CD4-positive, alpha-beta T cell (primary cell): ENCODE measurements around the gene DDX3X. TPM values are rescaled to one million over a fixed set of nuclear protein-coding genes. Genes with fewer than 3 reads are reported as not detected.

Source experiments
- ATAC-seq: fragments of 200-7000 bp; cut with Tn5 transposase; one replicate; pipeline ENCODE4 v1.10.0; 2022; ENCODE audit warnings: mild to moderate bottlenecking; ENCODE audit not compliant: poor library complexity
- CTCF ChIA-PET: fragments of 350-600 bp; sonication (Branson Sonifier 250); formaldehyde crosslinking; loops from one replicate; lab custom pipeline; 2021; ENCODE audit warnings: antibody characterized with exemption, inconsistent platforms; lab: Charles Lee
- POLR2A ChIA-PET: fragments of 350-600 bp; sonication (Branson Sonifier 250); formaldehyde crosslinking; loops from one replicate; lab custom pipeline; 2021; ENCODE audit warnings: antibody characterized with exemption, inconsistent platforms; lab: Charles Lee
- DNase-seq, 14 experiments: peaks; one replicate each; pipeline ENCODE4 v3.0.0-alpha.2; 2013 to 2020; ENCODE audit warnings: mixed read lengths in 2 of 14
- H3K27ac ChIP-seq, 2 donors: one replicate each; pipeline versions ENCODE4 v1.5.1 to v1.7.0; 2013; ENCODE audit warnings: low read length in 2 of 2, low read depth in 1 of 2, mild to moderate bottlenecking in 1 of 2
- H3K27me3 ChIP-seq, 2 experiments: 1 replicate in 1 of 2; 2 replicates in 1 of 2; pipeline versions ENCODE4 v1.6.1 to v1.7.0; 2013; ENCODE audit warnings: low read length in 2 of 2, control low read depth in 1 of 2, mild to moderate bottlenecking in 1 of 2, moderate library complexity in 1 of 2; ENCODE audit not compliant: insufficient read depth in 2 of 2, control insufficient read depth in 1 of 2
- H3K36me3 ChIP-seq: one replicate; pipeline ENCODE4 v1.6.1; 2013; ENCODE audit warnings: low read length, control low read depth; ENCODE audit not compliant: insufficient read depth
- H3K4me1 ChIP-seq: one replicate; pipeline ENCODE4 v1.6.1; 2013; ENCODE audit warnings: low read length, control low read depth; ENCODE audit not compliant: insufficient read depth
- H3K4me3 ChIP-seq: one replicate; pipeline ENCODE4 v1.5.1; 2013; ENCODE audit warnings: mild to moderate bottlenecking, low read length, moderate library complexity
- H3K9me3 ChIP-seq, 2 experiments: 1 replicate in 1 of 2; 2 replicates in 1 of 2; pipeline versions ENCODE4 v1.6.1 to v1.7.0; 2013; ENCODE audit warnings: low read length in 2 of 2, mild to moderate bottlenecking in 2 of 2, control low read depth in 1 of 2, moderate library complexity in 1 of 2; ENCODE audit not compliant: control insufficient read depth in 1 of 2, insufficient read depth in 1 of 2
- H3K27ac Mint-ChIP-seq: one replicate; pipeline ENCODE4 v1.8.0; 2020; ENCODE audit warnings: mixed read lengths
- H3K27me3 Mint-ChIP-seq: one replicate; pipeline ENCODE4 v1.8.0; 2021; ENCODE audit warnings: mixed read lengths
- H3K36me3 Mint-ChIP-seq: one replicate; pipeline ENCODE4 v1.8.0; 2021; ENCODE audit warnings: low read depth, mixed read lengths
- H3K4me1 Mint-ChIP-seq: one replicate; pipeline ENCODE4 v1.8.0; 2021; ENCODE audit warnings: low read depth, mixed read lengths
- H3K4me3 Mint-ChIP-seq: one replicate; pipeline ENCODE4 v1.8.0; 2020; ENCODE audit warnings: mild to moderate bottlenecking, mixed read lengths
- H3K9me3 Mint-ChIP-seq: one replicate; pipeline ENCODE4 v1.8.0; 2020; ENCODE audit warnings: mixed read lengths
- intact Hi-C, 2 experiments: fragments of 100-400 bp; cut with DNase I in 1 of 2; cut with micrococcal nuclease in 1 of 2; formaldehyde crosslinking; loops; one replicate each; pipeline versions ENCODE4 v1.15.1 to v1.9.0; 2023 to 2025; cut with DNase I, micrococcal nuclease
- total RNA-seq, 174 experiments: library from RNA in 2 of 174; stranded (reverse) in 2 of 174; gene quantifications; one replicate each; pipeline ENCODE4 v1.2.3 and lab custom pipeline; 2021 to 2026
- TF ChIP-seq, protein P1 (sequence below): fragments of 200-600 bp; IDR thresholded peaks from one replicate; pipeline ENCODE4 v1.8.0; 2022; ENCODE audit warnings: antibody characterized with exemption, mild to moderate bottlenecking

Gene DDX3X
- total RNA-seq, 2 experiments from 2014 or later = 610 to 653 TPM

DNA sequence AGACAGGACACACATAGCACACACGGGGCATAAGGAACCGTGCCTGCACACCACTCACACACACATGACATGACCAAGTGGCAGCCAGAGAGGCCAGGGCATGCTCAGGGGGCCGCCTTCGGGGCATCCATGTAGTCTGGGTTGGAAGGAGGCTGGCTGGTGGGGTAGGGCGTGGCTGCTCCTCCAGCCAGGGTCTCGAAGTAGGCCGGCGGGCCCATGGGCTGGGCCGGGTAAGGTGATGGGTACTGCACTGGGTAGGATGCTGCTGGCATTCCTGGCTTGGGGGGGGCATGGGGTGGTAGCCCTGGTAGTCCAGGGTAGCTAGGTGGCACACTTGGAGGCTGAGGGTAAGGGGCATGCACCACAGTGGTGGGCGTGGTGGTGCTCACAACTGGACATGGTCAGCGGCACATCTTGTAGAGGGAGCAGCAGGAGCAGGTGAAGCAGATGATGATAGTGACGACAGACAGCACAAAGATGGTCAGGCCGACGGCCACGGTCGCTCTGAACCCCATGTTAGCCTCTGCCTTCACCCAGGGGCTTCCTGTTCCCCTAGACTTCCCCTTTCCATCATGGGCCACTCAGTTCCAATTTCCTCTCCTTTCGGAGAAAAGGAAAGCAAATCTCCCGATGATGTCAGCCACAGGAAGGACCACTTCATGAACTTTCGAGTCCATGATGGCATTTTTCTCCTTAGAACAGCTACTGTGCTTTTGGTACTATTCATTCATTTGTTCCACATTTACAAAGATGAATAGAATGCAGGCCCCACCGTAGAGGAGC, 10.9 kb upstream of the DDX3X start:
- TF ChIP-seq, protein P1, sequence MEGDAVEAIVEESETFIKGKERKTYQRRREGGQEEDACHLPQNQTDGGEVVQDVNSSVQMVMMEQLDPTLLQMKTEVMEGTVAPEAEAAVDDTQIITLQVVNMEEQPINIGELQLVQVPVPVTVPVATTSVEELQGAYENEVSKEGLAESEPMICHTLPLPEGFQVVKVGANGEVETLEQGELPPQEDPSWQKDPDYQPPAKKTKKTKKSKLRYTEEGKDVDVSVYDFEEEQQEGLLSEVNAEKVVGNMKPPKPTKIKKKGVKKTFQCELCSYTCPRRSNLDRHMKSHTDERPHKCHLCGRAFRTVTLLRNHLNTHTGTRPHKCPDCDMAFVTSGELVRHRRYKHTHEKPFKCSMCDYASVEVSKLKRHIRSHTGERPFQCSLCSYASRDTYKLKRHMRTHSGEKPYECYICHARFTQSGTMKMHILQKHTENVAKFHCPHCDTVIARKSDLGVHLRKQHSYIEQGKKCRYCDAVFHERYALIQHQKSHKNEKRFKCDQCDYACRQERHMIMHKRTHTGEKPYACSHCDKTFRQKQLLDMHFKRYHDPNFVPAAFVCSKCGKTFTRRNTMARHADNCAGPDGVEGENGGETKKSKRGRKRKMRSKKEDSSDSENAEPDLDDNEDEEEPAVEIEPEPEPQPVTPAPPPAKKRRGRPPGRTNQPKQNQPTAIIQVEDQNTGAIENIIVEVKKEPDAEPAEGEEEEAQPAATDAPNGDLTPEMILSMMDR = no peak
- intact Hi-C loops = loop anchor here in 1 of 2 experiments (10.0 kb wide), 2 partner anchors 678 to 1998 kb away; partner anchors contain the start of gene CXorf38
- Histone ChIP-seq H3K4me1 (no peaks in the 10 kb centered on the region), H3K9me3 (no peaks in the 10 kb centered on the region), H3K4me3 (no peak overlapping the region), H3K36me3 (no peaks in the 10 kb centered on the region), H3K27ac (no peak overlapping the region), H3K27me3 (no peaks in the 10 kb centered on the region)
- ChIA-PET POLR2A (interaction anchor here (1.0 kb wide), 1 partner anchor 12 kb away, joined by 3 read pairs; no protein-coding TSS in a partner anchor), CTCF (interaction anchor here (0.7 kb wide), 1 partner anchor 216 kb away, joined by 3 read pairs; no protein-coding TSS in a partner anchor)
- Mint-ChIP-seq H3K27me3 (no peaks in the 10 kb centered on the region), H3K27ac (no peak overlapping the region), H3K4me3 (no peak overlapping the region), H3K36me3 (no peaks in the 10 kb centered on the region), H3K4me1 (no peaks in the 10 kb centered on the region), H3K9me3 (no peaks in the 10 kb centered on the region)
- ATAC-seq = no peak
- DNase-seq = no peak

DNA sequence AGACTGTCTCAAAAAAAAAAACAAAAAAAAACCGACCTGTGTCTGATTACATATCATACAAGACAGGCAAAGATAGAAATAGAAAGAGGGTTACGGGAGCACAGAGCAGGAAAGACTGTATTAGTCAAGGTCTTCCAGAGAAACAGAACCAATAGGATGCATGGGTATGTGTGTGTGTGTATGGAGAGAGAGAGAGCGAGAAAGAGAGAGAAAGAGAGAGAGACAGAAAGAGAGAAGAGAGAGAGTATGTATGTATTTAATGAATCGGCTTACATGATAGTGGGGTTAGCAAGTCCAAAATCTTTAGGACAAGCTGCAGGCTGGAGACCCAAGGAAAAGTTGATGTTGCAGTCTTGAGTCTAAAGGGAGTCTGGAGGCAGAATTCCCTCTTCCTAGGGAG, 7.5 kb upstream of the DDX3X start:
- ATAC-seq (no peak), DNase-seq (no peak)
- TF ChIP-seq, protein P1 = no peak
- Histone ChIP-seq H3K27ac (no peak overlapping the region), H3K4me1 (peaks cover 12% of the 10 kb centered on the region), H3K36me3 (no peaks in the 10 kb centered on the region), H3K27me3 (no peaks in the 10 kb centered on the region), H3K4me3 (no peak overlapping the region), H3K9me3 (no peaks in the 10 kb centered on the region)
- POLR2A ChIA-PET = interaction anchor here (0.5 kb wide), 1 partner anchor 14 kb away, joined by 5 read pairs; no protein-coding TSS in a partner anchor
- H3K27me3 Mint-ChIP-seq = no peaks in the 10 kb centered on the region
- no peaks in the 10 kb centered on the region for H3K36me3 Mint-ChIP-seq
- no peak overlapping the region for H3K27ac Mint-ChIP-seq
- CTCF ChIA-PET = no interaction called here
- intact Hi-C loops = loop anchor here in 1 of 2 experiments (10.0 kb wide), 2 partner anchors 682 to 2002 kb away; partner anchors contain the start of gene CXorf38
- no peak overlapping the region for H3K4me3 Mint-ChIP-seq
- H3K9me3 Mint-ChIP-seq = no peaks in the 10 kb centered on the region
- peaks cover 8% of the 10 kb centered on the region for H3K4me1 Mint-ChIP-seq

DNA sequence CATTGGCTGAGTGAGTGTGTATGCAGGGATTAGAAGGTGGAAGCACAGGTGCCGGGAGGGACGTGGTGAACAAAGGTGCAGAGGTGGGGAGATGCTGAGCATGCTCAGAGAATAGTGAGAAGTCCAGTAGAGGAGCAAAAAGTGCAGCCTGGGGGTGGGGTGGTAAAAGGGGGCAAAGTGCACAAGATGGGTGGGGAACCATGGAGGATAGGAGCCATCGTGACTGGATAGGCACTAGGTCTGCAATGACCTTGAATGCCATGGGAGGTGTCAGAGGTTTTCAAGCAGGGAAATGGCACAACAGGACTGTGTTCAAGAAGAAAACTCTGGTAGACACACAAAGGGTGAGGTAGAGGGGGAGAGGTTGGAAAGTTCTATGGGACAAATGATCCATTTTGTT, 6.6 kb upstream of the DDX3X start:
- no peaks in the 10 kb centered on the region for H3K9me3 ChIP-seq
- Mint-ChIP-seq H3K27ac (no peak overlapping the region), H3K36me3 (no peaks in the 10 kb centered on the region), H3K27me3 (no peaks in the 10 kb centered on the region), H3K9me3 (no peaks in the 10 kb centered on the region), H3K4me3 (no peak overlapping the region), H3K4me1 (peaks cover 8% of the 10 kb centered on the region)
- no peak for ATAC-seq
- POLR2A ChIA-PET = interaction anchor here (0.5 kb wide), 1 partner anchor 14 kb away, joined by 5 read pairs; no protein-coding TSS in a partner anchor
- no peak for DNase-seq
- TF ChIP-seq, protein P1 = no peak
- H3K36me3 ChIP-seq = no peaks in the 10 kb centered on the region
- intact Hi-C loops = loop anchor here in 1 of 2 experiments (10.0 kb wide), 2 partner anchors 683 to 2003 kb away; partner anchors contain the start of gene CXorf38
- H3K4me3 ChIP-seq = no peak overlapping the region
- H3K27me3 ChIP-seq = no peaks in the 10 kb centered on the region
- no peak overlapping the region for H3K27ac ChIP-seq
- peaks cover 12% of the 10 kb centered on the region for H3K4me1 ChIP-seq
- CTCF ChIA-PET = interaction anchor here (0.7 to 0.9 kb wide), 2 partner anchors 147 to 312 kb away, joined by 3 read pairs; no protein-coding TSS in a partner anchor
